HG02571 (cell line): ENCODE results near the gene VEGFB.

Experiments used
- ATAC-seq: cut with Tn5 transposase; IDR thresholded peaks from one replicate; pipeline ENCODE4 v1.9.1; 2021; ENCODE audit warnings: mild to moderate bottlenecking, moderate library complexity; ENCODE audit not compliant: unreplicated experiment

VEGFB gene

DNA sequence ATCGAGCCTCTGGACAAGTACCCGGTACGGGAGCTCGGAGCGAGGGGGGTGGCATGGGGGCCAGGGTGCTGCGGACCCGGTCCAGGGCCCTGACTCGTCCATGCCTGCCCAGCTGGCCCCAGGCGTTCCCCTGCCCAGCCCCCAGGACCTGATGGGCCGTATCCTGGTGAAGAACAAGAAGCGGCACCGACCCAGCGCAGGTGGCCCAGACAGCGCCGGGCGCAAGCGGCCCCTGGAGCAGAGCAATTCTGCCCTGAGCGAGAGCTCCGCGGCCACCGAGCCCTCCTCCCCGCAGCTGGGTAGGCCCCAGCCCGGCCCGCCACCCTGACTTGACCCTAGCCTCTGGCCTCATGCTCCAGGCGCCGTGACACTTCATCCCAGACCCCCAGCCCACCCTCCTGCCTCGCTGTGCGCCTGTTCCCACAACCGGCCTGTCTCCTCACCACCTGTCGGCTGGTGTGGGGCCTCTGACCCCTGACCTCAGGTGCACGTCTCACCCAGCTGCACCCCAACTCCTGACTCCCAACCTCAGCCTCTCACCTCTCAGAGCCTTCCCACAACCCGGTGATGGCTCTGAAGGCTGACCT is 24.7 kb downstream of the VEGFB start:
- no peak for ATAC-seq

DNA sequence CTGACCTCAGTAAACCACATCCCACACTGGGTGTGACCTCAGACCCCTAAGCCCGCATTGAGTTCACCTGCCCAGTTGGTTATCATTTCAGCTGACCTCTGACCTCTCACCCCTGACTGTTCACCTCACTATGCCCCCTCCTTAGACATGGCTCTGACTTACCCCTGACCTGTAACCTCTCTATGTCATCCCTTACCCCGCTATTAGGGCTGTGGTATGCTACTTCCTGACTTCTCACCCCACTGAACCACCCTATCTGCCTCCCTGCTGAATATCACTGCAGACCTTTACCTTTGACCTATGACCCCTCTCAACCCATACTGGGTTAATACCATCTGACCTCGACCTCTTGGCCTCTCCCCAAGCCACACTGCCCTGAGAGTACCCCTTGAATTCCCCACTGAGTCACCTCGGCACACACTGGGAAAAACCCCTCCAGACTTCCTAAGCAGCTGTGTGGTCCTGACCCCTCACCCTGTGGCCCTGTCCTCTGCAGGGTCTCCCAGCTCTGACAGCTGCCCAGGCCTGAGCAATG is 25.2 kb downstream of the VEGFB start:
- ATAC-seq, result no peak

DNA sequence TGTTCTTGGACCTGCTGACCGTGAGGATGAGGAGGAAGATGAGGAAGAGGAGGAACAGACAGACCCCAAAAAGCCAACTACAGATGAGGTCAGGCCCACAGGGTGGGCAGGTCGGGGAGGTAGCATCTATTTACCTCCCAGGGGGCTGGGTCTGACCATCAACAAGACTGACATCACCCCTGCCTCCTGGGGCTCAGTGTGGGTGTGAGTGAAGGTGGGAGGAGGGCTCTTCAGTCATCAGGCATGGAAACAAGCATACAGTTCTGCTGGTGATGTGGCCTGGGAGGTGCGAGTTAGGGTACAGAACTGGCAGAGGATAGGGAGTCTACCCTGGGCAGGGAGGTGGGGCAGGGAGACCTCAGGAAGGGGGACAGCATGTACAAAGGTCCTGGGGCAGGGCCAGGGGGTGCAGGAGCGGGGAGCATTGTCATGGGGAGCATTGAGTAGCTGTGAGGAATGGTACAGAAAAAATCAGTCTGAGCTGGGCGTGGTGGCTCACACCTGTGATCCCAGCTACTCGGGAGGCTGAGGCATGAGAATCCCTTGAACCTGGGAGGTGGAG is 25.8 kb downstream of the VEGFB start:
- ATAC-seq, result no peak

DNA sequence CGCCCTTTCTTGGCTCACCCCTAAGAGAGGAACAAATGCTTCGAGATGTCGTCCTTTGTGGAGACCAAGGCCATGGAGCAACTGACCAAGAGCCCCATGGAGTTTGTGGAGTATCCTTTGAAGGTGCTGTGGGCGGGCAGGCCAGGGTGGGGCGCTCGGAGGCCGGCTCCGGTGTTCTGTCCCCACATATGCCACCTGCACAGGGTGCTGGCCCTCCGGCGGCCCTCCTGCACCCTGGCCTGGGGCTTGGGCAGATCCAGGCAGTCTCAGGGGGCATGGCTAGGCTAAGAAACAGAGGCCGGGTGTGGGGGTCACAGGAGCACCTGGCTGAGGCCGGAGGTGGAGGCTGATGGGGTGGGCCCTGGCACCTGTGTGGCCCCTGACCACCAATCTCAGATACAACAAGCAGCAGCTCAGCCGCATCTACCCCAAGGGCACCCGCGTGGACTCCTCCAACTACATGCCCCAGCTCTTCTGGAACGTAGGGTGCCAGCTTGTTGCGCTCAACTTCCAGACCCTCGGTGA is 27.2 kb downstream of the VEGFB start:
- ATAC-seq, result no peak

DNA sequence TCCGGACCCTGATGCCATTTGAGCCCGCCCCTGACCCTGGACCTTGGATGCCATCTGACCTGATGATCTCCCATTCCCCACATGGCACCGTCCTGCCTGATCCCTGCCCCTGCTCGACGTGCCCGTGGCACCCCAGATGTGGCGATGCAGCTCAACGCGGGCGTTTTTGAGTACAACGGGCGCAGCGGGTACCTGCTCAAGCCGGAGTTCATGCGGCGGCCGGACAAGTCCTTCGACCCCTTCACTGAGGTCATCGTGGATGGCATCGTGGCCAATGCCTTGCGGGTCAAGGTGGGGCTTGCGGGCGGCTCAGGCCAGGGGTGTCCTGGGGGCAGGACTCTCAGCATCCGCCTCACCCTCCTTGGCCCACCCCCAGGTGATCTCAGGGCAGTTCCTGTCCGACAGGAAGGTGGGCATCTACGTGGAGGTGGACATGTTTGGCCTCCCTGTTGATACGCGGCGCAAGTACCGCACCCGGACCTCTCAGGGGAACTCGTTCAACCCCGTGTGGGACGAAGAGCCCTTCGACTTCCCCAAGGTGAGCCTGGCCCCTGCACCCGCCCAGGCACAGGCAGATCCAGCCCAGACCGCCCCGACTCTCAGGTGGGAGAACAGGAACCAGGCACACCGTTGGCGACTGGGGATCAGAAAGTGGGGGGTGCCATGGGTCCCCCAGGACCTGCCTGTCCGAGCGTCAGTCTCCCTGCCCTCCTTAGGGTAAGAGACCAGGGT is 28.1 kb downstream of the VEGFB start:
- no peak for ATAC-seq

DNA sequence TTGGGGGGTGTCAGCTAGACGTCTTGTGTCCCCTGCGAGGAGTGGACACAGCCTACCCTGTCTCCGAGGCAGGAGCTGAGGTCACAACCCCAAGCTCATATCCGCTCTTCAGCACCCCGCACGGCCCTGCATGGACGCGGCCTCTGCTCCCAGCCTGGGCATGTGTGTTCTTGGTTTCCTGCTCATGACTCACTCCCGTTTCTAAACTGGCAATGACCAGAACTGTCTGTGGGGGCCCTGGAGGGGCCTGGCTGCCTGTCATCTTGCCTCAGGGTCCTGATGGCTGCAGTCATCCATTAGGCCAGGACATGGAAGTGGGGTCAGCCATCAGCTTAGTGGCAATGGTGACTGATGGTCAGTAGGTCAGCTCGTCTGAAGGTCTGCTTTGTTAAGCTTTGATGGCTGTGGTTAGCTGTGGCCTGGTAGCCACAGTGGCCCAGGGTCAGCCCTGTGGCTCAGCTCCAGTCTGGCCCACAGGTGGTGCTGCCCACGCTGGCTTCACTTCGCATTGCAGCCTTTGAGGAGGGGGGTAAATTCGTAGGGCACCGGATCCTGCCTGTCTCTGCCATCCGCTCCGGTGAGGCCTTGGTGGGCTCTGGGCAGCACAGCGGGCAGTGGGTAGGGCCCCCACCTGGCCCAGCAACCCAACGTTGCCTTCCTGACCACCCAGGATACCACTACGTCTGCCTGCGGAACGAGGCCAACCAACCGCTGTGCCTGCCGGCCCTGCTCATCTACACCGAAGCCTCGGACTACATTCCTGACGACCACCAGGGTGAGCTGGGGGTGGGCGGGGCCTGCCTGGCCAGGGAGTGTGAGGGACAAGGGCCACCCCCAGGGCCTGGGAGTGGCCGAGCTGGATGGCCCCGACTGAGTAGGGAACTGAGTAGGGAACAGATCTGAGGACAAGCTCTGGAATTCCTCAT is 28.9 kb downstream of the VEGFB start:
- no peak for ATAC-seq

DNA sequence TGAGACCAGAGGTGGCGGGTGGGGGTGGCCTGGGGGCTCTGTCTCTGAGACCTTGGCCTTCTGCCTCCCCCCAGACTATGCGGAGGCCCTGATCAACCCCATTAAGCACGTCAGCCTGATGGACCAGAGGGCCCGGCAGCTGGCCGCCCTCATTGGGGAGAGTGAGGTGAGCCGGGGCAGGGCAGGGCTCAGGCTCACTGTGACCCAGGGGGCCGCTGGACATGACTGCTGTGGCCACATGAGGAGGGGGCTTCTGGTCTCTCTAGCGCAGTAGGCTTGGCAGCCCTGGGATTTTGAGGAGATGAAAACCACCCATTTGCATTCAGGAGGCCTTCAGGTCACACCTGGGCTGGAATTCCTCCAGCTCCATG is 29.5 kb downstream of the VEGFB start:
- no peak for ATAC-seq

DNA sequence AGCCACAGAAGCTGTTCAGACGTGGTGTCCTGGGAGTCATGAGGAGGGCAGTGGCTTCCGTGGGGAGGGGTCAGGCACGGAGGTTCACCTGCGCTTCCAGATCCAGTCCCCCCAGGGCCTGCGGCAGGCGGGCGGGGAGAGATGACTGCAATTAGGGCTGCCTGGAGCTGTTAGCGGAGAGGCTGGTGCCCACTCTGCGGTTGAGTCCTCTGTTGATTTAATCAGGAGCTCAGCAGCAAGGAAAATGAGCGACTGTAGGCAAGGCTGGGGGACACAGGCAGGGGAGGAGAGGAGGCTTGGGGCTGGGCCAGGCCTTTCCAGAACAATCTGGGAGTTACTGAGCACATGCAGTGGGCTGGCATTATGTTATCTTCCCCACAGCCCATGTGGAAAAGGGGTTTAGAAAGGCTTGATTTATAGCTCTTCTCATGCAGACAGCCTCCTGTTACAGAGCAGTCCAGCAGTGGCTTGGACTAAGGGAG is 30.0 kb downstream of the VEGFB start:
- no peak for ATAC-seq

DNA sequence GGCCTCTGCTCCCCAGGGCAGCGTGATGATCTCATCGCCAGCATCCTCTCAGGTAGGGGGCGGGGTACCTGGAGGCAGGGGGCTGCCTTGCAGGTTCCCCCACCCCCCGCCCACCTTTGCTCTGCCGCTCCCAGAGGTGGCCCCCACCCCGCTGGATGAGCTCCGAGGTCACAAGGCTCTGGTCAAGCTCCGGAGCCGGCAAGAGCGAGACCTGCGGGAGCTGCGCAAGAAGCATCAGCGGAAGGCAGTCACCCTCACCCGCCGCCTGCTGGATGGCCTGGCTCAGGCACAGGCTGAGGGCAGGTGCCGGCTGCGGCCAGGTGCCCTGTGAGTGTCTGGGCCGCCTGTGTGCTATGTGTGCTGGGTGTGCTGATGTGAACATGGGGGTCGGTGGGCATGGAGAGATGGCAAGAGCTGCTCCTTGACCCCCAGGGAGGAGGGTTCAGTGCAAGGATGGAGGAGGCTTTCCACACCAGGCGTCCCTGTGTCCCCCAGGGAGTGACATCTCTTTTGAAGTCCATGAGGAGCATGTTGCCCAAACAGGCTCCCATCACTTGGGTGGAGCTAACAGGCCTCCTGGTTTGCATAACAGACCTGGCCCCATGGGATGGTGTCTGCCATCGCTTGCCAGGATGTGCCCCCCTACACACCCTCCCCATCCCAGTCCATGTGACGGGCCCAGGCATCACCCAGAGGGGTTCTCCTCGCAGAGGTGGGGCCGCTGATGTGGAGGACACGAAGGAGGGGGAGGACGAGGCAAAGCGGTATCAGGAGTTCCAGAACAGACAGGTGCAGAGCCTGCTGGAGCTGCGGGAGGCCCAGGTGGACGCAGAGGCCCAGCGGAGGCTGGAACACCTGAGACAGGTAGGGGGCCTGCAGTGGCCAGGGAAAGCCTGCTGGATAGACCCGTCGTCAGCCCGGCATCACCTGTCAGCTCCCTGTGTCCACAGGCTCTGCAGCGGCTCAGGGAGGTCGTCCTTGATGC is 31.1 kb downstream of the VEGFB start:
- no peak for ATAC-seq

DNA sequence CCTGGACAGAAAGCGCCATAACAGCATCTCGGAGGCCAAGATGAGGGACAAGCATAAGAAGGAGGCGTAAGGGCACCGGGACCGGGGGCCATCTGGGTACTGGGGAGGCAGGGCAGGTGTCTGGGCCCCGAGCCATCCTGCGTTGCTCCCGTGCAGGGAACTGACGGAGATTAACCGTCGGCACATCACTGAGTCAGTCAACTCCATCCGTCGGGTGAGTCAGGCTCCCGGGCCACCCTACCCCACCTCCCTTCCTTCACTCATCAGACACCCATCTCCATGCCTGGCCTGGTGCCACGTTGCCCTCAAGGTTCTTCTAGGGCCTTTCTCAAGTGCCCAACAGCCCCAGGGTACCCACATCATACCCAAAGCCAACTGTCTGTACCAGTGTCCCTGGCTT is 32.0 kb downstream of the VEGFB start:
- no peak for ATAC-seq

DNA sequence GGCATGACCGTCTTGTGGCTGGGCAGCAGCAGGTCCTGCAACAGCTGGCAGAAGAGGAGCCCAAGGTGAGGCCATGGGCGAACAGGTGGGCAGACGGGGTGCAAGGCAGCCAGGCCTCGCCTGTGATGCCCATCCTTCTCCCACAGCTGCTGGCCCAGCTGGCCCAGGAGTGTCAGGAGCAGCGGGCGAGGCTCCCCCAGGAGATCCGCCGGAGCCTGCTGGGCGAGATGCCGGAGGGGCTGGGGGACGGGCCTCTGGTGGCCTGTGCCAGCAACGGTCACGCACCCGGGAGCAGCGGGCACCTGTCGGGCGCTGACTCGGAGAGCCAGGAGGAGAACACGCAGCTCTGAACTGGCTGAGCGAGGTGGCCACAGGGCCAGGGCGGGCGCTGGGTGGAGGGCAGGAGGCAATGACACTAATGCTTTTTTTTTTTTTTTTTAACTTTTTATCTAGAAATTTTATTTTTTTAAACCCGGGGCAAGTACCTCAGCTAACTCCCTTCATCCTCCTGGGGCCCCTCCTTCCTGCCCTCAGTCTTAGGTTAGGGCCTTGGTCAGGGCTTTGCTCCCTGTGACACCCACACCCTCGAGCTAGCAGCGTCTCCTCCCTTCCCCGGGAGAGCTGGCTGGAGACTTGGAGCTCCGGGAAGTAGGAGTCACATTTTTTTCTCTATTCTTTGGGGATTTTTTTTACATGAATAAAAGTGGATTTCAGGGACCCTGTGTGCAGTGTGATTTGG is 33.0 kb downstream of the VEGFB start:
- no peak for ATAC-seq

DNA sequence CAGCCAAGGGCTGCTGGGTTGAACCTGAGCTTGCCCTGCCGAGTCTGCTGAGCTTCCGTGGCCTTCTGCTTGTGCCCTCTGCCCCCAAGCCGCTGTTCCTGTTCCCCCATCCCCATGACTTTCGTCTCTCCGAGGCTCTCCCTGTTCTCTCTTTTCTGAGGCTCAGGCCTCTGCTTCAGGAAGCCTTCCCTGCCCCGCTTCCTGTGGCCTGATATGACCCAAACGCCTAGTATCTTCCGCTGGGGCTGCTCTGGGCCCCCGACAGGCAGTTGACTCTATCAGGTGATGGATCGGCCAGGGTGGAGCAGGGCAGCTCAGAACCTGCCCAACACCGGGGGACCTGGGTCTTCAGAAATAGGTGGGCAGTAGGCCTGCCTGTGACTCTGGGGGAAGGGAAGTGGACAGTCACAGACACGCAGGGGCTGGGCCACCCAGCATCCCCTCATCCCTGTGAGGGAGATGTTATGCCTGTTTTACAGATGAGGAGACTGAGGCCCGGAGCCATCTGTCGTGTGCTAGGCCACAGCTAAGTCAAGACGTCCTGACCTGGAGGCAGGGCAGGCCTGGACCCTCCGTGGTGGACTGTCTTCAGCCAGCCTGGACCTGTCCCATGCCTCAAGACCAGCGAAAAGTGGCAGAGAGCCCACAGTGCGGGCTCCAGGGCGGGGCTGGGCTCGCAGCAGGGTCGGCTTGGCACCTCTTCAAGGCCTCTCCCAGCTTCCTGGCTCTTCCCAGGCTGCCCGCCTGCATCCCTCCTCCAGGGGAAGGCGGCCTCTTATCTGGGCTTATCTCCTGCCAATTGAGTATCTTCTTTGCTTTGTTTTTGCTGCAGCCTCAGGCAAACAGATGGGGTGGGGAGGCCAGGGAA is 33.9 kb downstream of the VEGFB start:
- no peak for ATAC-seq

DNA sequence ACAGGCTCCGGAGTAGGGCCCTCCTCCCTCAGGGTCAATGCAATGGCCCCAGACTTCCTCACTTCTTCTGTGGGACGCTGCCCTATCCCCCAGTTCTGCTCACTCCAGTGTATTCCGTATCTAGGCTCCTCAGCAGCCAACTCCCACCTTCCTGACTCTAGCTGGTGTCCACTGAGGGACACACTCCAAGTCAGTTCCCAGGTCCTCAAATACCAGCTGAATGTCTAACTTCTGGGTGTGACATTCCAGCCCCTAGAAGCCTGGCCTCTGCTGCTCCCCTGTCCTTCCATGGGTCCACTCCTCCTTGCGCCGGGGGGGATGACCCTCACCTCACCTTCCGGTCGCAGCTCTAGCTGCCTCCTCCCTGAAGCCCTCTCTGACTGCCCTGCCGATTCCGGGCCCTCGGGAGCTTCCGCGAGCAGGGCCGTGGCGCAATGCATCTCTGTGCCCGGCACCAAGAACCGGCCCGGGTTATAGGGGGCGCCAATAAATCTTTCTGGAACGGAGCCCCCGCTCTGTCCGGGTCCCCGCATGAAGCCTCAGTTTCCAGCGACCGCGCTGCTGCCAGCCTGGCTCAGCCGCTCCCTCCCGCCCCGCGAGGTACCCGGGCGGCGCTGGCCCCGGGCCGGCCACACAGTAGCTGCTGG is 34.6 kb downstream of the VEGFB start:
- ATAC-seq, result peak; percentile 4

DNA sequence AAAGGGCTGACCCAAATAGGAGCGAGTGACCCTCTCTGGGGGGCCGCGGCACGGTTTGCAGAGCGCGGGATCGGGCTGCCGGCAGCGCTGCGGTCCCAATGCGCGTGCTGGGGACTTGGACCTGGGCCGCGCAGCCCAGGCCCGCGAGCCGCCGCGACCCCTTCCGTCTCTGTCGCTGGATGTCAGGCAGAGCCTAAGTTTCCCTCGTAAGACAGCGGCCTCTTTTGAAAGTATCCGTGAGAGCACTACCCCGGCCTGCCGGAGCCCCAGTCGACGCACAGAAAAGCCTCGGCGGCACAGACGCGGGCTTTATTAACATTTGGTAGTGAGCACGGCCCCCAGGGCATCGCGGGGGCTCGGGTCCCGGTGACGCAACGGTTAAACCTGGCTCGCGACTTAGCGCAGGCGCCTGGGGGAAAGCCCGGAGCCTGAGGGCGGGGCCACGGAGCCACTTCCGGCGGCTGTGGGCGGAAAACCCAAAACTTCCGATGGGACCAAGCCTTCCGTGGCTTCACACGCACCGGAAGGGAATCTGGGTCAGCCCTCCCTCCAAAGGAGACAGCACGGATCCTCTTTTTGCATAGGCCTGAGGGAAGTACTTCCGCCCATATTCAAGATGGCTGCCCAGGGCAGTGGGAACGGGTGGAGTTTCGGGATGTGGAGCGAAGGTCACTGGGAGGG is 35.3 kb downstream of the VEGFB start:
- ATAC-seq, result peak; percentile 71

DNA sequence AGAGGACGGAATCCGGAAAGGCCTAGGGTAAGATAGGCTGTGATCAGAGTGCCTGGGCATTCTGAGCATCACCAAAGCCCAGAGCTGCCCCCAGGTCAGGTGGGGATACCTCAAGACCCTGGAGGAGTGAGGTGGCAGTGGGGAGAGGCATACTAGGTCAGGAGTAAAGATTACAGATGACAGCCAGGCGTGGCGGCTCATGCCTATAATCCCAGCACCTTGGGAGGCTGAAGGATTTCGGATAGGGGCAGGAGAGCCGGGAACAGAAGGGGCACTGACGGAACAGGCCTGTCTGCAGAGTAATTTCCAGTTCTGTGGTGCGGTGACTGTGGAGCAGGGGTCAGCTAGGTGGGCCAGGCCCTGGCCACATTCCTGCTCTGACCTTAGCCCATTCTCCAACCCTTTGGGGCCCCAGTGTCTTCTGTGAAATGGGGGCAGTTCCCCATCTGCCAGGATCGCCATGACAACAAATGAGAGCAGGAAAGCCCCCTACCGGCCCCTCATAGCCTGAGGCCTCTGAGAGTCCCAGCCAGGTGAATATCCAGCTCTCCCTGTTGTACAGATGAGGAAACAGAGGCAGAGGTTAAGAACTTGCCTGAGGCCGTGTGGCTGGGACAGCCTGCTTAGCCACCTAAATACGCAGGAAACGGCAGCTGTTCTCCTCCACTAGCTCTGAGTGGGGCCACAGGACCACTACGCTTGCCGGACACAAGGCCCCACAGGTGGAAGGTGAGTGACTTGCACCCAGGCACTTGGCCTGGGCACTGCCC is 40.8 kb downstream of the VEGFB start:
- no peak for ATAC-seq

DNA sequence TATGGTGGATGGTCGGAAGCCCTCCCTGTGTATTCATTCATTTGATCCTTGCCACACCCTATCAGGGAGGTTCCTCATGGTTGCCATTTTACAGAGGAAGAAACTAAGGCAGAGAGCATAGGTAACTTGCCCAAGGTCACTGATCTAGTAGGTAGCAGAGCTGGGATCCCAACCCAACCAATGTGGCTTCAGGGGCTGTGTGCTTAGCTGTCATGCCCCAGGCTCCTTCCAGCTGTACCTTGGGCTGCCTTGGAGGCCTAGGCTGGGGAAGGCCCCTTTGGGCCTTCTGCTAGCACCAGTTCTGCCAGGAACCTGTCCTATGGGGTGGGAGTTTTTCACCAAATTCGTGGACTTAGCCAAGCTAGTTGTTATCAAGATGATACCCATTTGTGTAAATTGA is 41.5 kb downstream of the VEGFB start:
- ATAC-seq, result no peak
